Measurements from ENCODE around the gene MKRN1. TPM values are rescaled to one million over a fixed set of nuclear protein-coding genes. Genes with fewer than 3 reads are reported as not detected.

MKRN1 gene
- total and polyA plus RNA-seq, 2 of the 4 experiments (the other 2 are of a cell fraction), result 47.2 to 83.0 TPM

- H3K27me3 ChIP-seq (ENCODE audit: control insufficient read depth, insufficient read depth, low read length), result peaks cover 23% of the 10 kb centered on the region
- no peak overlapping the region for H2BK5ac ChIP-seq (ENCODE audit: low read depth, low read length, poor library complexity, severe bottlenecking)
- H3K23ac ChIP-seq (ENCODE audit: low read depth, low read length), result no peak overlapping the region
- no peak overlapping the region for H2AK9ac ChIP-seq (replicated peaks; ENCODE audit: low read depth, low read length, poor library complexity)
- H3K9me3 ChIP-seq (ENCODE audit: control insufficient read depth, insufficient read depth, low read length), result 0 out of 2 replicates have a peak, but pooled peaks cover 2% of the 10 kb centered on the region
- no peak overlapping the region for H4K91ac ChIP-seq (ENCODE audit: insufficient read depth, low read depth, low read length)
- no peak overlapping the region for H3K27ac ChIP-seq (ENCODE audit: insufficient read depth, low read length)
- BruUV-seq (replicated peaks), result no TSS peak
- intact Hi-C loops (cut with micrococcal nuclease) (no loop called here), dilution Hi-C loops (cut with HindIII; ENCODE audit: low sequenced_read_pairs, unreplicated experiment) (no loop called here), in situ Hi-C loops (cut with MboI; ENCODE audit: low sequenced_read_pairs) (no loop called here)
- H3K4me3 ChIP-seq (ENCODE audit: insufficient read depth, low read depth, low read length), result no peak overlapping the region
- no peaks in the 10 kb centered on the region for H4K20me1 ChIP-seq (ENCODE audit: insufficient read depth, low read length)
- no peak overlapping the region for H3K4me2 ChIP-seq (ENCODE audit: low read depth, low read length)
- ATAC-seq (ENCODE audit: low read depth), result no peak
- no peaks in the 10 kb centered on the region for H3K36me3 ChIP-seq (ENCODE audit: control insufficient read depth, insufficient read depth, low read length)
- no peaks in the 10 kb centered on the region for H3K79me1 ChIP-seq (ENCODE audit: low read depth in 1 of 2, low read length in 2 of 2)
- no peak overlapping the region for H4K8ac ChIP-seq (ENCODE audit: low read depth in 2 of 2, low read length in 2 of 2)
- H2BK20ac ChIP-seq (ENCODE audit: low read depth, low read length), result no peak overlapping the region
- TF ChIP-seq CEBPB (IDR thresholded peaks at IDR 0.05; ENCODE audit: low read depth, low read length) (no peak), BHLHE40 (IDR thresholded peaks at IDR 0.05; ENCODE audit: low read depth, low read length) (no peak), FOS (IDR thresholded peaks at IDR 0.05; ENCODE audit: low read depth, low read length) (no peak), MXI1 (IDR thresholded peaks at IDR 0.05; ENCODE audit: borderline replicate concordance, low read depth, low read length) (no peak), RAD21 (IDR thresholded peaks at IDR 0.05; ENCODE audit: low read length) (no peak), USF2 (IDR thresholded peaks at IDR 0.05; ENCODE audit: low read depth, low read length) (no peak), MAZ (IDR thresholded peaks at IDR 0.05; ENCODE audit: borderline replicate concordance, low read depth, low read length) (no peak), SMC3 (IDR thresholded peaks at IDR 0.05; ENCODE audit: low read depth, low read length) (no peak)
- no peak overlapping the region for H2AFZ ChIP-seq (replicated peaks; ENCODE audit: low read length, poor library complexity)
- ChIA-PET CTCF (no interaction called here), POLR2A (ENCODE audit: unreplicated experiment) (no interaction called here)
- H2BK120ac ChIP-seq (ENCODE audit: low read depth, low read length), result no peak overlapping the region
- H3K4me1 ChIP-seq (ENCODE audit: control insufficient read depth, insufficient read depth, low read length), result peaks cover 4% of the 10 kb centered on the region; the same call in 1 of the 2 replicates
- H2BK15ac ChIP-seq (ENCODE audit: low read depth, low read length), result no peak overlapping the region
- H3K4ac ChIP-seq (ENCODE audit: low read depth, low read length), result no peak overlapping the region
- H3K18ac ChIP-seq (ENCODE audit: low read depth, low read length), result no peak overlapping the region
- no peaks in the 10 kb centered on the region for H3K9me1 ChIP-seq (ENCODE audit: insufficient read depth, low read length)
- H2AK5ac ChIP-seq (ENCODE audit: low read depth, low read length), result no peak overlapping the region
- WGBS, 2 experiments (ENCODE audit: extremely low coverage in 2 of 2, insufficient read length in 1 of 2), result no CpG with 5 or more reads among the region's 3 CpGs
- no peak overlapping the region for H4K5ac ChIP-seq (ENCODE audit: low read depth, low read length)
- no peak overlapping the region for H3K56ac ChIP-seq (ENCODE audit: extremely low read depth, insufficient read depth, low read length)
- no peak overlapping the region for H3K9ac ChIP-seq (ENCODE audit: low read depth, low read length)
- no peak for DNase-seq
- H3K14ac ChIP-seq (replicated peaks; ENCODE audit: low read depth, low read length), result no peak overlapping the region
Measured at GRCh38 chr7:140415361-140415760, 63.9 kb downstream of the MKRN1 start.

Measured in IMR-90 (cell line).